Measurements from ENCODE around the gene PMS2.

PMS2 gene

GRCh38 chr7:6026820-6027311 lies 18.0 kb upstream of the PMS2 start:
- FAIRE-seq = no peak
- TF ChIP-seq, protein P1, sequence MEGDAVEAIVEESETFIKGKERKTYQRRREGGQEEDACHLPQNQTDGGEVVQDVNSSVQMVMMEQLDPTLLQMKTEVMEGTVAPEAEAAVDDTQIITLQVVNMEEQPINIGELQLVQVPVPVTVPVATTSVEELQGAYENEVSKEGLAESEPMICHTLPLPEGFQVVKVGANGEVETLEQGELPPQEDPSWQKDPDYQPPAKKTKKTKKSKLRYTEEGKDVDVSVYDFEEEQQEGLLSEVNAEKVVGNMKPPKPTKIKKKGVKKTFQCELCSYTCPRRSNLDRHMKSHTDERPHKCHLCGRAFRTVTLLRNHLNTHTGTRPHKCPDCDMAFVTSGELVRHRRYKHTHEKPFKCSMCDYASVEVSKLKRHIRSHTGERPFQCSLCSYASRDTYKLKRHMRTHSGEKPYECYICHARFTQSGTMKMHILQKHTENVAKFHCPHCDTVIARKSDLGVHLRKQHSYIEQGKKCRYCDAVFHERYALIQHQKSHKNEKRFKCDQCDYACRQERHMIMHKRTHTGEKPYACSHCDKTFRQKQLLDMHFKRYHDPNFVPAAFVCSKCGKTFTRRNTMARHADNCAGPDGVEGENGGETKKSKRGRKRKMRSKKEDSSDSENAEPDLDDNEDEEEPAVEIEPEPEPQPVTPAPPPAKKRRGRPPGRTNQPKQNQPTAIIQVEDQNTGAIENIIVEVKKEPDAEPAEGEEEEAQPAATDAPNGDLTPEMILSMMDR (IDR thresholded peaks at IDR 0.05; ENCODE audit: insufficient read depth, missing control alignments) = no peak
- no peak for DNase-seq (ENCODE audit: insufficient read length, low spot score)

- DNase-seq (ENCODE audit: insufficient read length, low spot score) (no peak), FAIRE-seq (no peak)
- TF ChIP-seq, protein P1 (IDR thresholded peaks at IDR 0.05; ENCODE audit: insufficient read depth, missing control alignments) = no peak
These were observed 17.4 kb upstream of the PMS2 start for GRCh38 chr7:6026011-6026819.

DNA sequence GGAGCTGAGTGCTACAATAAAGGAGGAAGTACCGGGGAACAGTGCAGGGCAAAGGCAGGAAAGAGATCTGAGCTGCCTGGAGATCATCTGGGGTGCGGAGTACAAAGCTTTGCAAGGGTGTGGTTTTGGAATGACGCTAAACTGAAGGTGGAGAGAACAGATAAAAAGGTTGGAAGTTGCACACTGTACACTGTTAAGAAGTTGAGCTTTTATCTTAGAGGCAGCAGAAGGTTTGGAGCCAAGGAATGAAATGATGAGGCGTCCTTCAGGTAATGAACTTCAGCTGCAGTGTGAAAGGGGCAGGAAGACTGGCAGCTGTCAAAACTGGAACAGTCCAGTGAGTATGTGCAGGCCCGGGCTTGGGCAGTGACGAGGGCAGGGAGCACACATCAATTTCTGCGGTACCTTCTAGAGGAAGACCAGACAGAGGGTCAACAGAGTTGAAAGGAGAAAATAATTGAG lies 15.2 kb upstream of the PMS2 start:
- FAIRE-seq (no peak), DNase-seq (ENCODE audit: insufficient read length, low spot score) (no peak)
- TF ChIP-seq, protein P1 (IDR thresholded peaks at IDR 0.05; ENCODE audit: insufficient read depth, missing control alignments) = no peak

DNA sequence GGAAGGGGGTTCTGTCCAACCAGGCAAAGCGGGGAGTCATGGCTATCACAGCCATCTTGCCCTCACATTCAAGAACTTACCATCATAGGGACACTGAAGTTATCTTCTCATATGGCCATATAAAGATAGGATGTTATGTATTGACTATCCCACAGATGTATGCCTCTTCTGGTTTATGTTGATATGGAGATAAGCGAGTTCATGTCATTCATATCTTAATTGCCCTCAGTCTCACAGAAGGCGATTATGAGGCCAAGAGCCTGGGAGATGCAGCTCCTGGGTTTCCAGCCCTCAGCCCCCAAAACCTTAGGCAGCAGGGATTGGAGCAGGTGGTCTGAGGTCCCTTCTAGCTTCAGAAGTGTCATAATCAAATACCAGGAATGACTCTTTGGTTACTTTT lies 13.9 kb upstream of the PMS2 start:
- TF ChIP-seq, protein P1 (IDR thresholded peaks at IDR 0.05; ENCODE audit: insufficient read depth, missing control alignments) = no peak
- FAIRE-seq = no peak

GRCh38 chr7:6020371-6021286 lies 11.8 kb upstream of the PMS2 start:
- DNase-seq (ENCODE audit: insufficient read length, low spot score) = no peak
- TF ChIP-seq, protein P1 (IDR thresholded peaks at IDR 0.05; ENCODE audit: insufficient read depth, missing control alignments) = no peak
- no peak for FAIRE-seq

More for the DNA sequence above, 13.9 kb upstream of the PMS2 start:
- no peak for DNase-seq (ENCODE audit: insufficient read length, low spot score)

DNA sequence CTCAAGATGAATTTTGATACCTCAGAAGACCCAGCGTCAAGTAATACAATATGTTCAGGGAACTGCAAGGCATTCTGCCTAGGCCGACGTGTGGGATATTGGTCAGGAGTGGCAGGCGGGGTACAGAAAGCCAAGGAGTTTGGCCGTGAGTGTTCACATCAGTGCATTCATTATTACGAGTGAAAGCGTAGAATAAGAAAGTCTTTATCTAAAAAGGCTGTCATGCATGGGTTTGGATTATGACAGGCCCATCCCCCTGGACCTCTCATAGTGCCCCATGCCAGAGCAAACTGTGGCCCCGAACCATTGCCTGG lies 7.8 kb upstream of the PMS2 start:
- TF ChIP-seq, protein P1 (IDR thresholded peaks at IDR 0.05; ENCODE audit: insufficient read depth, missing control alignments) = no peak
- FAIRE-seq = no peak

More for the DNA sequence above, 7.8 kb upstream of the PMS2 start:
- no peak for DNase-seq (ENCODE audit: insufficient read length, low spot score)
